Left kidney (tissue), 2 donors: Measurements from ENCODE around the gene PSORS1C2. TPM values are rescaled to one million over a fixed set of nuclear protein-coding genes. Genes with fewer than 3 reads are reported as not detected.

Experiments
- DNase-seq: peaks from one replicate; pipeline ENCODE4 v3.0.0-alpha.2; 2013
- polyA plus RNA-seq: library from polyadenylated mRNA; unstranded; fragments of 120-200 nt; gene quantifications from one replicate; pipeline ENCODE4 v1.2.1, GENCODE V29; 2013; ENCODE audit not compliant: insufficient read length

PSORS1C2 gene
- polyA plus RNA-seq, 1 donor: 0.15 TPM

GRCh38 chr6:31113861-31114540 lies 24.9 kb downstream of the PSORS1C2 start:
- no peak for DNase-seq

- no peak for DNase-seq
These were observed 26.4 kb downstream of the PSORS1C2 start, which contains the start of gene C6orf15 for GRCh38 chr6:31112478-31112877. C6orf15 (minus strand) TSS chr6:31112575; CDS start chr6:31112555, 20 bp downstream.

GRCh38 chr6:31111712-31112111 lies 27.2 kb downstream of the PSORS1C2 start:
- DNase-seq: no peak

- DNase-seq: no peak
These were observed 27.9 kb downstream of the PSORS1C2 start for GRCh38 chr6:31110825-31111582.

GRCh38 chr6:31107052-31107451 lies 31.8 kb downstream of the PSORS1C2 start:
- no peak for DNase-seq

GRCh38 chr6:31103136-31103535 lies 35.7 kb downstream of the PSORS1C2 start:
- DNase-seq: no peak

- DNase-seq: no peak
These were observed 40.4 kb downstream of the PSORS1C2 start for GRCh38 chr6:31098449-31098938.

- DNase-seq: no peak
These were observed 42.2 kb downstream of the PSORS1C2 start for GRCh38 chr6:31096656-31097055.

GRCh38 chr6:31096215-31096614 lies 42.7 kb downstream of the PSORS1C2 start:
- DNase-seq: no peak

- DNase-seq: no peak
These were observed 44.4 kb downstream of the PSORS1C2 start for GRCh38 chr6:31094389-31094881.

- DNase-seq: no peak
These were observed 45.9 kb downstream of the PSORS1C2 start for GRCh38 chr6:31092769-31093505.

- no peak for DNase-seq
These were observed 46.6 kb downstream of the PSORS1C2 start for GRCh38 chr6:31092238-31092637.

GRCh38 chr6:31091680-31092079 lies 47.2 kb downstream of the PSORS1C2 start:
- no peak for DNase-seq

GRCh38 chr6:31090973-31091364 lies 47.9 kb downstream of the PSORS1C2 start:
- DNase-seq: no peak

GRCh38 chr6:31090275-31090972 lies 48.4 kb downstream of the PSORS1C2 start:
- DNase-seq: no peak

Other genes starting within 250 kb of the PSORS1C2 start
- gene GTF2H4, start 230.9 kb downstream of the PSORS1C2 start, polyA plus RNA-seq: 45.4 TPM
- 52.6 TPM for gene VARS2, start 224.8 kb downstream of the PSORS1C2 start, polyA plus RNA-seq
- 0.76 TPM for gene SFTA2, start 206.9 kb downstream of the PSORS1C2 start, polyA plus RNA-seq
- gene MUCL3, start 198.1 kb downstream of the PSORS1C2 start, polyA plus RNA-seq: 0.10 TPM
- gene MUC21, start 155.3 kb downstream of the PSORS1C2 start, polyA plus RNA-seq: not detected
- not detected for gene MUC22, start 128.6 kb downstream of the PSORS1C2 start, polyA plus RNA-seq
- gene C6orf15, start 26.5 kb downstream of the PSORS1C2 start, polyA plus RNA-seq: not detected
- gene PSORS1C1, start 24.3 kb downstream of the PSORS1C2 start, polyA plus RNA-seq: 0.10 TPM
- gene CDSN, start 18.6 kb downstream of the PSORS1C2 start, polyA plus RNA-seq: not detected
- 37.2 TPM for gene CCHCR1, start 18.7 kb upstream of the PSORS1C2 start, polyA plus RNA-seq
- gene TCF19, start 19.5 kb upstream of the PSORS1C2 start, polyA plus RNA-seq: 23.4 TPM
- gene POU5F1, start 31.6 kb upstream of the PSORS1C2 start, polyA plus RNA-seq: 6.5 TPM
- gene HLA-C, start 133.0 kb upstream of the PSORS1C2 start, polyA plus RNA-seq: 61.5 TPM
- 99.6 TPM for gene HLA-B, start 218.1 kb upstream of the PSORS1C2 start, polyA plus RNA-seq